HG03442 (cell line): Measurements from ENCODE around the gene NKPD1.

Source experiments
- ATAC-seq: cut with Tn5 transposase; IDR thresholded peaks from one replicate; pipeline ENCODE4 v1.9.1; 2021; ENCODE audit warnings: mild to moderate bottlenecking, moderate library complexity; ENCODE audit not compliant: unreplicated experiment

Gene NKPD1

GRCh38 chr19:45119582-45119981, 41.2 kb downstream of the NKPD1 start:
- ATAC-seq, result no peak

DNA sequence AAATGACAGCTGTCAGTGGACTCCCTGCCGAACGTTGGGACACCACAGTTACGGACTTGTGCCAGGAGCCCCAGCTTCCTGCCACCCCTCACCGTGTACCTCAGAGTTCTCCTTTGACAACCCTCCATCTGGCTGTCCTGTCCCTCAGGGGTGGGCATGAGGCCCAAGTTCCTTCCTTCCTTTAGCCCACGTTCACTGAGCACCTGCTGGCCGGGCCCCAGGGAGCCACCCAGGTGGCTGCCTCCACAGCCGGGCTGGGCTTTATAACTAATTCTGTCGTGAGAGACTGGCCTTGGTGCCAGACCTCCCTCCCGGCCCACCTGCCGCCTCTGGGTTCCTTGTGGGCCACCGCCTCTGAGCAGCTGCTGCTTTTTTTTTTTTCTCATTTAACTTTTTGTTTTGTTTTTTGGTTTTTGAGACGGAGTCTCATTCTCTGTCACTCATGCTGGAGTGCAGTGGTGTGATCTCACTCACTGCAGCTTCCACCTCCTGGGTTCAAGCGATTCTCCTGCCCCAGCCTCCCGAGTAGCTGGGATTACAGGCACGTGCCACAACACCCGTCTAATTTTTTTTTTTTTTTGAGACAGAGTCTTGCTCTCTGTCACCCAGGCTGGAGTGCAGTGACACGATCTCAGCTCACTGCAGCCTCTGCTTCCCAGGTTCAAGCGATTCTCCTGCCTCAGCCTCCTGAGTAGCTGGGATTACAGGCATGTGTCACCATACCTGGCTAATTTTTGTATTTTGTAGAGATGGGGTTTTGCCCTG, 42.0 kb downstream of the NKPD1 start:
- peak; percentile 38 for ATAC-seq

- no peak for ATAC-seq
Measured at GRCh38 chr19:45118106-45118505, 42.7 kb downstream of the NKPD1 start.

- ATAC-seq, result no peak
Measured at GRCh38 chr19:45117671-45118070, 43.1 kb downstream of the NKPD1 start.

GRCh38 chr19:45117167-45117594, 43.6 kb downstream of the NKPD1 start:
- ATAC-seq, result no peak

GRCh38 chr19:45115809-45116615, 44.8 kb downstream of the NKPD1 start:
- ATAC-seq, result no peak

DNA sequence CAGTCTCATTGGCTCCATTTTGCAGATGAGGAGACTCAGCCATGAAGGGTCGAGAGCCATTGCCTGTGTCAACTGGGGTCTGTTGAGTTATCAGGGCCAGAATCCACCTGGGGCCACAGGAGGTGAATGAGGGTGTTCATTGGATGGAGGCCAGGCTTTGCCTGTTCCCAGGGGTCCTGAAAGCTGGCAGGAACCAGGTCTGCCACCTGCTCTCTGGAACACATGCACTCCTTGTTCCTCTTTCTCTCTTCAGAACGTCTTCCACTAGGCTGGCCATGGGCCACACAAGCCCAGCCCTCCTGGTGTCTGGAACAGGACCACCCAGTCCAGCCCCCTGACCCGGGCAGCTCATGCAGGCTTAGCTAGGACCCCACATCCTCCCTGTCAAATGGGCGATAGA, 46.7 kb downstream of the NKPD1 start:
- ATAC-seq, result no peak

GRCh38 chr19:45113628-45114027, 47.2 kb downstream of the NKPD1 start:
- no peak for ATAC-seq

- no peak for ATAC-seq
Measured at GRCh38 chr19:45112111-45112827, 48.5 kb downstream of the NKPD1 start.
